IMR-90 (cell line): ENCODE data around the gene HOGA1. TPM values are rescaled to one million over a fixed set of nuclear protein-coding genes. Genes with fewer than 3 reads are reported as not detected.

ENCODE experiments used
- ATAC-seq: fragments of 200-7000 bp; cut with Tn5 transposase; 2 replicates; pipeline ENCODE4 v1.9.1; 2020; ENCODE audit warnings: low read depth, mild to moderate bottlenecking, moderate library complexity
- BruUV-seq: library from RNA; stranded (reverse); fragments of 400-500 nt; replicated peaks from 2 replicates; lab custom pipeline; 2021; lab: Mats Ljungman, UMichigan
- CTCF ChIA-PET: fragments of 300-600 bp; formaldehyde crosslinking; extraction: SDS; loops from one replicate; lab custom pipeline; 2021; ENCODE audit warnings: antibody characterized with exemption; lab: Yijun Ruan, JAX
- POLR2A ChIA-PET: fragments of 300-600 bp; sonication (Branson Sonifier 250); formaldehyde crosslinking; loops from one replicate; lab custom pipeline; 2022; ENCODE audit warnings: antibody characterized with exemption; ENCODE audit not compliant: unreplicated experiment; lab: Charles Lee
- DNase-seq: peaks from one replicate; pipeline ENCODE4 v3.0.0; 2013
- H2AFZ ChIP-seq: replicated peaks from 2 replicates; pipeline ENCODE3; 2013; ENCODE audit warnings: low read length, mild to moderate bottlenecking; ENCODE audit not compliant: poor library complexity
- H2AK5ac ChIP-seq: 2 replicates; pipeline ENCODE4 v1.6.1; 2013; ENCODE audit warnings: low read depth, low read length, inconsistent platforms
- H2AK9ac ChIP-seq: replicated peaks from 2 replicates; pipeline ENCODE3; 2013; ENCODE audit warnings: mild to moderate bottlenecking, low read depth, low read length, moderate library complexity; ENCODE audit not compliant: poor library complexity
- H2BK120ac ChIP-seq: 2 replicates; pipeline ENCODE4 v1.6.1; 2013; ENCODE audit warnings: low read depth, low read length, inconsistent platforms
- H2BK15ac ChIP-seq: 3 replicates; pipeline ENCODE4 v1.6.1; 2013; ENCODE audit warnings: low read depth, low read length, inconsistent platforms
- H2BK20ac ChIP-seq: 2 replicates; pipeline ENCODE4 v1.6.1; 2013; ENCODE audit warnings: low read depth, mild to moderate bottlenecking, inconsistent platforms, low read length, moderate library complexity
- H2BK5ac ChIP-seq: 2 replicates; pipeline ENCODE4 v1.6.1; 2013; ENCODE audit warnings: mild to moderate bottlenecking, low read depth, low read length, inconsistent platforms; ENCODE audit not compliant: poor library complexity, severe bottlenecking
- H3K14ac ChIP-seq: replicated peaks from 2 replicates; pipeline ENCODE4 v1.6.1; 2013; ENCODE audit warnings: low read depth, low read length, inconsistent platforms
- H3K18ac ChIP-seq: 2 replicates; pipeline ENCODE4 v1.6.1; 2013; ENCODE audit warnings: low read depth, low read length, control low read depth
- H3K23ac ChIP-seq: 2 replicates; pipeline ENCODE4 v1.6.1; 2013; ENCODE audit warnings: low read depth, low read length, inconsistent platforms
- H3K27ac ChIP-seq: 2 replicates; pipeline ENCODE4 v1.5.1; 2013; ENCODE audit warnings: mild to moderate bottlenecking, control low read depth, low read length; ENCODE audit not compliant: insufficient read depth
- H3K27me3 ChIP-seq: 2 replicates; pipeline ENCODE4 v1.6.1; 2013; ENCODE audit warnings: low read length; ENCODE audit not compliant: control insufficient read depth, insufficient read depth
- H3K36me3 ChIP-seq: 2 replicates; pipeline ENCODE4 v1.6.1; 2013; ENCODE audit warnings: low read length, mixed read lengths; ENCODE audit not compliant: control insufficient read depth, insufficient read depth
- H3K4ac ChIP-seq: 2 replicates; pipeline ENCODE4 v1.6.1; 2013; ENCODE audit warnings: low read depth, low read length, inconsistent platforms
- H3K4me1 ChIP-seq: 2 replicates; pipeline ENCODE4 v1.6.1; 2013; ENCODE audit warnings: low read length, mixed read lengths; ENCODE audit not compliant: control insufficient read depth, insufficient read depth
- H3K4me2 ChIP-seq: 2 replicates; pipeline ENCODE4 v1.6.1; 2013; ENCODE audit warnings: low read depth, mild to moderate bottlenecking, control low read depth, low read length, moderate library complexity
- H3K4me3 ChIP-seq: 2 replicates; pipeline ENCODE4 v1.5.1; 2013; ENCODE audit warnings: low read depth, mild to moderate bottlenecking, control low read depth, low read length, moderate library complexity; ENCODE audit not compliant: insufficient read depth
- H3K56ac ChIP-seq: 2 replicates; pipeline ENCODE4 v1.6.1; 2013; ENCODE audit warnings: low read length, inconsistent platforms; ENCODE audit not compliant: insufficient read depth; ENCODE audit errors: extremely low read depth
- H3K79me1 ChIP-seq, 2 experiments: 2 replicates each; pipeline ENCODE4 v1.6.1; 2013; ENCODE audit warnings: low read length in 2 of 2, inconsistent platforms in 1 of 2, low read depth in 1 of 2
- H3K9ac ChIP-seq: 2 replicates; pipeline ENCODE4 v1.6.1; 2013; ENCODE audit warnings: low read depth, low read length, control low read depth
- H3K9me1 ChIP-seq: 2 replicates; pipeline ENCODE4 v1.6.1; 2013; ENCODE audit warnings: low read length, inconsistent platforms; ENCODE audit not compliant: insufficient read depth
- H3K9me3 ChIP-seq: 2 replicates; pipeline ENCODE4 v1.6.1; 2013; ENCODE audit warnings: low read length; ENCODE audit not compliant: control insufficient read depth, insufficient read depth
- H4K20me1 ChIP-seq: 2 replicates; pipeline ENCODE4 v1.6.1; 2013; ENCODE audit warnings: low read length, inconsistent platforms; ENCODE audit not compliant: insufficient read depth
- H4K5ac ChIP-seq: 2 replicates; pipeline ENCODE4 v1.6.1; 2013; ENCODE audit warnings: mild to moderate bottlenecking, low read depth, low read length, control low read depth
- H4K8ac ChIP-seq, 2 experiments: 2 replicates each; pipeline ENCODE4 v1.6.1; 2013; ENCODE audit warnings: low read depth in 2 of 2, low read length in 2 of 2, control low read depth in 1 of 2, inconsistent platforms in 1 of 2
- H4K91ac ChIP-seq: 2 replicates; pipeline ENCODE4 v1.6.1; 2013; ENCODE audit warnings: low read depth, low read length, inconsistent platforms; ENCODE audit not compliant: insufficient read depth
- BHLHE40 ChIP-seq: fragments of 150-350 bp; IDR thresholded peaks from 2 replicates; pipeline ENCODE4 v1.6.1; 2016; ENCODE audit warnings: mild to moderate bottlenecking, low read depth, low read length
- CHD1 ChIP-seq: IDR thresholded peaks from 2 replicates; pipeline ENCODE4 v1.6.1; 2012; ENCODE audit warnings: low read depth, low read length, improper control_type of control experiment
- FOS ChIP-seq: fragments of 150-350 bp; IDR thresholded peaks from 2 replicates; pipeline ENCODE4 v1.6.1; 2016; ENCODE audit warnings: low read depth, low read length
- NFE2L2 ChIP-seq: fragments of 150-350 bp; IDR thresholded peaks from 2 replicates; pipeline ENCODE4 v1.6.1; 2016; ENCODE audit warnings: low read depth, mild to moderate bottlenecking, low read length
- POLR2A ChIP-seq: IDR thresholded peaks from 2 replicates; pipeline ENCODE4 v1.6.1; 2012; ENCODE audit warnings: mild to moderate bottlenecking, low read depth, low read length
- SMC3 ChIP-seq: fragments of 150-350 bp; IDR thresholded peaks from 2 replicates; pipeline ENCODE4 v1.6.1; 2016; ENCODE audit warnings: low read depth, mild to moderate bottlenecking, antibody characterized with exemption, low read length, moderate library complexity
- WGBS, 2 experiments: methylation state at CpG; one replicate each; pipeline versions ENCODE4 v1.1.5 to v1.1.7; 2013; ENCODE audit warnings: missing lambda C conversion rate in 2 of 2; ENCODE audit not compliant: insufficient read length in 1 of 2; ENCODE audit errors: extremely low coverage in 2 of 2; 5-methylcytosine and 5-hydroxymethylcytosine counted together
- dilution Hi-C: fragments of 300-500 bp; cut with HindIII; formaldehyde crosslinking; loops from one replicate; pipeline ENCODE4 v1.14.3; 2018; ENCODE audit warnings: low sequenced_read_pairs; ENCODE audit not compliant: unreplicated experiment
- in situ Hi-C: fragments of 300-500 bp; cut with MboI; formaldehyde crosslinking; loops from 3 replicates; pipeline ENCODE4 v1.14.3; 2019; ENCODE audit warnings: low sequenced_read_pairs, inconsistent platforms, mixed read lengths
- intact Hi-C: fragments of 100-400 bp; cut with micrococcal nuclease; formaldehyde crosslinking; loops from 2 replicates; pipeline ENCODE4 v1.10.0; 2022
- polyA plus RNA-seq, 3 experiments: library from polyadenylated mRNA; depleted of rRNA; stranded (reverse); fragments of >200 nt; gene quantifications; 2 replicates each; pipeline ENCODE4 v1.2.3, GENCODE V29; 2012; ENCODE audit warnings: low replicate concordance in 1 of 3
- total RNA-seq: library from RNA; depleted of rRNA; stranded (reverse); fragments of >200 nt; gene quantifications from 2 replicates; pipeline ENCODE4 v1.2.3, GENCODE V29; 2012

The HOGA1 gene
- total and polyA plus RNA-seq, 2 of the 4 experiments (the other 2 are of a cell fraction): 0.36 to 0.41 TPM

GRCh38 chr10:97583476-97583875 lies 713 bp upstream of the HOGA1 start:
- in situ Hi-C loops (no loop called here), dilution Hi-C loops (no loop called here), intact Hi-C loops (no loop called here)
- H3K18ac ChIP-seq: no peak overlapping the region
- H3K4ac ChIP-seq: no peak overlapping the region
- no peaks in the 10 kb centered on the region for H3K36me3 ChIP-seq
- no peak overlapping the region for H3K4me3 ChIP-seq
- H2BK5ac ChIP-seq: no peak overlapping the region
- 0 out of 2 replicates have a peak, but pooled peaks cover 6% of the 10 kb centered on the region for H3K9me1 ChIP-seq
- H2AK5ac ChIP-seq: no peak overlapping the region
- CTCF ChIA-PET: no interaction called here
- no peak overlapping the region for H3K14ac ChIP-seq
- H3K27ac ChIP-seq: no peak overlapping the region
- H3K56ac ChIP-seq: no peak overlapping the region
- H3K27me3 ChIP-seq: no peaks in the 10 kb centered on the region
- H2BK20ac ChIP-seq: no peak overlapping the region
- ATAC-seq (no peak), DNase-seq (no peak)
- peak overlapping the region; percentile 36 to 47; a peak in 2 of 4 replicates for H4K8ac ChIP-seq
- no peaks in the 10 kb centered on the region for H3K79me1 ChIP-seq
- no peak overlapping the region for H3K23ac ChIP-seq
- H2BK120ac ChIP-seq: no peak overlapping the region
- TF ChIP-seq BHLHE40 (no peak), FOS (no peak), NFE2L2 (no peak), CHD1 (no peak), POLR2A (no peak), SMC3 (no peak)
- H4K5ac ChIP-seq: no peak overlapping the region
- H4K20me1 ChIP-seq: no peaks in the 10 kb centered on the region
- no peak overlapping the region for H3K9ac ChIP-seq
- POLR2A ChIA-PET: no interaction called here
- H2AFZ ChIP-seq: no peak overlapping the region
- 90% methylated on average over 6 of the region's 13 CpGs; no CpG with 5 or more reads in 1 of the 2 experiments for WGBS, 2 experiments
- peaks cover 3% of the 10 kb centered on the region; the same call in 1 of the 2 replicates for H3K4me1 ChIP-seq
- H2BK15ac ChIP-seq: no peak overlapping the region
- no peaks in the 10 kb centered on the region for H3K9me3 ChIP-seq
- H4K91ac ChIP-seq: no peak overlapping the region
- no TSS peak for BruUV-seq
- H3K4me2 ChIP-seq: no peak overlapping the region
- no peak overlapping the region for H2AK9ac ChIP-seq
